Measurements from ENCODE around the gene PUM1.

GRCh38 chr1:30902593-30903290 is 162.8 kb downstream of the PUM1 start:
- TF ChIP-seq CTCF (IDR thresholded peaks at IDR 0.05; ENCODE audit: low read depth, low read length, poor library complexity, severe bottlenecking) (no peak), EZH2phosphoT487 (IDR thresholded peaks at IDR 0.05; ENCODE audit: borderline replicate concordance, low read length) (no peak)
